GM18951 (cell line): ENCODE results near the gene MED17.
"Not testable (repeated sequence)": the region's sequence is repeated elsewhere in the genome, so short reads cannot be mapped to it uniquely, and the experiment has no call there.

Source experiments
- POLR2A ChIP-seq: IDR thresholded peaks from 4 replicates; pipeline ENCODE4 v1.6.1; 2011; ENCODE audit warnings: mild to moderate bottlenecking; ENCODE audit not compliant: insufficient read length, insufficient read depth; ENCODE audit errors: extremely low read depth
- in situ Hi-C: fragments of 300-500 bp; cut with MboI; formaldehyde crosslinking; loops from one replicate; pipeline ENCODE4 v1.12.0; 2022; ENCODE audit warnings: low sequenced_read_pairs, mixed read lengths, inconsistent platforms; ENCODE audit not compliant: unreplicated experiment

Gene MED17

GRCh38 chr11:93773045-93773477, 11.0 kb upstream of the MED17 start:
- in situ Hi-C loops = no loop called here
- no peak for TF ChIP-seq POLR2A

GRCh38 chr11:93773601-93774200, 10.4 kb upstream of the MED17 start:
- no peak for TF ChIP-seq POLR2A
- in situ Hi-C loops = no loop called here

- in situ Hi-C loops = not testable (repeated sequence)
Measured at GRCh38 chr11:93774560-93774959, 9.5 kb upstream of the MED17 start.

GRCh38 chr11:93775289-93775688, 8.8 kb upstream of the MED17 start:
- in situ Hi-C loops = no loop called here
- TF ChIP-seq POLR2A = no peak

GRCh38 chr11:93783362-93783761, 720 bp upstream of the MED17 start:
- in situ Hi-C loops = no loop called here

DNA sequence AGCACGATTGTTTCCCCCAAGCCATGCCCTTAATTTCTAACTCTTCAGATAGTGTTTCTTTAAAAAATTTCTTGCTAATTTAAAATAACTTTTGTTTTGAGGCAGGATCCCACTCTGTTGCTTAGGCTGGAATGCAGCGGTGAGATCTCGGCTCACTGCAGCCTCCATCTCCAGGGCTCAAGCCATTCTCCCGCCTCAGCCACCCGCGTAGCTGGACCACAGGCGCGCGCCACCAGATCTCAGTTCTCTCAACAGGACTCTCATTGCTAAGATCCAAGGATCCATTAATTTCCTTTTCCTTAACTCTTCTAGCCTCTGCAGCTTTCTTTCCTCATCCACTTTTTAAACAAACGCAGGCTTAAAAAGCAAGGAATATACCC, 327 bp upstream of the MED17 start:
- no peak for TF ChIP-seq POLR2A
- in situ Hi-C loops = no loop called here

More at GRCh38 chr11:93783362-93783761, 720 bp upstream of the MED17 start:
- TF ChIP-seq POLR2A = no peak

DNA sequence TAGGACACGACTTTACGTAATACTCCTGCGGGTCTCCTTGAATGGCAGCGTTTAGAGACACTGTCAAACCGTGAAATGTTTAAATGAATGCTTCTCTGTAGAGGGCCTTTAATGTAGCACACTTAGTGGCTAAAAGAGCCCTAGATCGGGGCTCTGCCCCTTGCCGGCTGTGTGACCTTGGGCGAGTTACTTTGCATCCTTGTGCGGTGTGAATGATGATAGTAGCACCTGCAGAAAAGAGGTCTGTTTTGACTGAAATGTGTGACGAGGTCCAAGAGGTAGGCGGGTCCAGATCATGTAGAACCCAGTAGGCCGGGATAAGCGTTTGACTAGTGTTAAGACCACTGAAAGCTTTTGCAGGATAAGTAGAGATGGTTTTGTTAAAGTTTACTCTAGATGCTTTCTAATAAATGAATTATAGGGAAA, 866 bp downstream of the MED17 start:
- in situ Hi-C loops = no loop called here

GRCh38 chr11:93791493-93791892, 7.4 kb downstream of the MED17 start:
- no peak for TF ChIP-seq POLR2A
- in situ Hi-C loops = no loop called here

More for the DNA sequence above, 866 bp downstream of the MED17 start:
- no peak for TF ChIP-seq POLR2A

DNA sequence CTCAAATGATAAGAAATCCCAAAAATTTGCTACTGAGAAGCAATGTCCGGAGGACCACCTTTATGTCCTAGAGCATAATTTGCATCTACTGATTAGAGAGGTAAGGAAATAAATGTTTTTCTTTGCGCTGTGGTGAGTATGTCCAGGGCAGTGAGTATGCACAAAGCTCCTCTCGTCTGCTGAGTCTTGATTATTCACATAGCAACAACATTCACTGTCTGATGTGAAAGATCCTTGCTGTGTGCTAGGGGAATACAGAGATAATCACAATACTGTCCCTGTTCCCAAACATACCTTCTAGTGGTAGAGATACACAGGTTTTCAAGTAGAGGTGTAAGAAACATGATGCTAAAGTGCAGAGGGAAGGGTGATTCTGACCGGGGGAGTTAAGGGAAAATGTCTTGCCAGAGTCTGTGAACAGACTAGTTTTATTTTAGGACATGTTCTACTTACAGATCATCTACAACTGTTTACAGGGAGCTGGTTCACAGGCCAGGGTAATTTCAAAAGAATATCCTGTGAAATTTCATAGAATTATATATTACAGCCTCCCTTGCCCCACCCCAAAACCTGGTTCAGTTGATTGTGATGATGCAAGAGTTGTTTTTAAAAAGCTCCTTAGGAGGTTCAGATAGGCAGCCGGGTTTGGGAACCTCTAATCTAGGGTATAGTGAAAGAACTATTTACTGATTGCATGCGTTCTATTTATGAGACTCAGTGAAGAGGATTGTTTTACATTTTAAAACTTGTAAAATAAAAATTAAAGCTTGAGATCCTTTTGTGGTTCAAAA, 12.6 kb downstream of the MED17 start:
- in situ Hi-C loops = no loop called here
- TF ChIP-seq POLR2A = no peak

- TF ChIP-seq POLR2A = no peak
- in situ Hi-C loops = no loop called here
Measured at GRCh38 chr11:93801366-93801765, 17.3 kb downstream of the MED17 start.

DNA sequence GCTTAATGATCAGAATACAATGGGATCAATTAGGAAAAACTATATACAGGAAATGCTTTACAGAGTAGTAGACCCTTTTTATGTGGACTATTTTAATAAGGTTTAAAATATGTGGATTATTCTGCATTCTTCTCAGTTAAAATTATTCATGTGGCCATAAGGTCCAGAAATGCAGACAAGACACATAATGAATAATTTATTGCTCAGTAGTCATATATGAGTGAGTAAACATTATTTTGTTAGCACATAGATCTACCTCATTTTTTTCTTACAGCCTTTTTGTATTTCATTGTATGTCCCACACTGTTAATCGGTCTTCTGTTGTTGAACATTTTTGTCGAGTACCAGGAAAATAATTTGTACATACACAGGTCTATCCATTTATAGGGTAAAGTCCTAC, 20.8 kb downstream of the MED17 start:
- no peak for TF ChIP-seq POLR2A
- in situ Hi-C loops = no loop called here

DNA sequence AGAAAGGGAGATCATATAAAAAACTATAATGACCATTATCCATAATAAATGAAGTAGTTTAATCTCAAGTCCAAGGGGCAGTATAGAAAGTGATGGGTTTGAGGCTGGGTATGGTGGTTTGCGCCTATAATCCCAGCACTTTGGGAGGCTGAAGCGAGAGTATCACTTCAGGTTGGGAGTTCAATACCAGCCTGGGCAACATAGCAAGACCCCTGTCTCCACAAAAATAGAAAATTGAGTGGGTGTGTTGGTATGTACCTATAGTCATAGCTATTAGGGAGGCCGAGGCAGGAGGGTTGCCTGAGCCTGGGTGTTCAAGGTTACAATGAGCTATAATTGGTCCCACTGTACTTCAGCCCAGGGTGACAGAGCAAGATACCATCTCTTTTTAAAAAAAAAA, 23.9 kb downstream of the MED17 start:
- in situ Hi-C loops = no loop called here
- no peak for TF ChIP-seq POLR2A

- in situ Hi-C loops = no loop called here
- TF ChIP-seq POLR2A = no peak
Measured at GRCh38 chr11:93813974-93814373, 29.9 kb downstream of the MED17 start.

DNA sequence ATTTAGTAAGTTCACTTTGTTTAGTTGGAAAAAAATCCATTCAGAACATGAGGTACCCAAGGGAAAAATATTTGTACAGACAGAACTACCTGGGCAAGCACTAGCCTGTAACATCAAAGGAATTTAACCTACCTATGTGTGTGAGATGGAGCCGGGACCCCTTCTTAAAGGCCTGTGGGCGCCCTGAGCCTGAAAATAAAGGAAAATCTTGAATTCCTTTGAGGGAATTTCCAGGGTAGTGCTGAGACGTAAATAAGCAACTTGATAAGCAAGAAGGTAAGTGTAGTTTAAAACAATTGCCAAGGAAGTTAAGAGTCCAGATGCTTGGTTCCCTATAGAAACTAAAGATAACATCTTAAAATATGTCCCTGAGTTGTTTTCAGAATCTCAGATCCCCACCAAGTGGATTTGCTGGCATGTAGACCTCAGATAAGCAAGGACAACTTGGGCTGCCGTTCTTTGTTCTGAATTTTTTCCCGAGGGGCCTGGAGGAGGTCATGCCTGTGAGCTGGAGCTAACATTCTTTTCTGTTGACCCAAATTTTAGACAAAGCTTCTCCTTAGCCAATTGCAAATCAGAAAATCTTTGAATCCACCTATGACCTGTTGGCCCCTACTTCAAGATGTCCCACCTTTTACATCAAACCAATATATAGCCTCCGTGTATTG, 31.0 kb downstream of the MED17 start:
- in situ Hi-C loops = no loop called here

More for the DNA sequence above, 31.0 kb downstream of the MED17 start:
- TF ChIP-seq POLR2A = no peak
